Measurements from ENCODE around the gene CDH4.

Gene CDH4

GRCh38 chr20:61835301-61835700 lies 583.2 kb downstream of the CDH4 start:
- in situ Hi-C loops (cut with HindIII; ENCODE audit: low pct_unique_long_range_greater_than_20kb, low sequenced_read_pairs), result no loop called here
- no peak for TF ChIP-seq JUND (IDR thresholded peaks at IDR 0.05; ENCODE audit: low read depth)
- no peak for DNase-seq (ENCODE audit: low read depth in 1 of 2, low spot score in 1 of 2)

DNA sequence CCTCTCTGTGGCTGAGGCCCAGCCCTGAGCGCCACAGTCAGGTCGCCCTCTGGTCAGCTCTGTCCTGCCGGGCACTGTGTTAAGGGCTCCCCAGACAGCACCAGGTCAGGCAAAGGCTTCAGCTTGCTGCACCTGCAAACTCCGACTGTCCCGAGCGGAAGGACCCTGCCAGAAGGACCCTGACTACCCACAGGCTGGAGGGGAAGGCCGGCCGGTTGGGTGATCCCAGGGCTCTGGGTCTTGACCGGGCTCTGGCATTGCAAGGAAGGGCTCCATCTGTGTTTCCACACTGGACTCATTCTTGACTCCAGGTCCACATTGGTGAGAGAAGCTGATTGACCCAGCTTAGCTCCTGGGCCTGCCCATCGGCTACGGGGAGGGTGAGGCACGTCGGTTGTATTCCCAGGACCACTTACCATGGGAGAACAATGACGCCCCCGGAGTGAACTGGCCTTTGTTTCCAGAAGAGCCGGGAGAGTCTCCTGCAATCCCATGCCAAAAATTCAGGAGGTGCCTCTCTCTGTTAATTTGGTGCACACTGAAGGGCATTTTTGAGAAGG lies 583.8 kb downstream of the CDH4 start:
- no peak for DNase-seq (ENCODE audit: low read depth in 1 of 2, low spot score in 1 of 2)
- in situ Hi-C loops (cut with HindIII; ENCODE audit: low pct_unique_long_range_greater_than_20kb, low sequenced_read_pairs), result no loop called here
- TF ChIP-seq JUND (IDR thresholded peaks at IDR 0.05; ENCODE audit: low read depth), result no peak

DNA sequence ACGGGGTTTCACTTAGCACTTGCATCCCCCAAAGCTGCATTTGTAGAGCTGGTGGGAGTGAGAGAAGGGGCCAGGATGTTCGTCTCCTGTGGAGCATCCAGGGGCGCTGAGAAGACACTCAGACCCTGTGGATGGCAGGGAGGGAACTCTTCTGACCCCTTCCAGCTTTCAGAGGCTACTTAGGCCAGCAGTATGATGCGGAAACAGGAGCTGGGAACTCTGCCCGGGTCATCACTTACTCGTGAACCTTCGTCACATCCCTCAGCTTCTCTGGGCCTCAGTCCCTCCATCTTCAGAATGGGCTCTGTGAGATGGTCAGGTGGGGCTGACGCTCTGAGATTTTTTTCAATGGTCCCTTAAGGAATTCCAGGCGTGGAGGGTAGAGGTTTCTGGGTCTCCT lies 585.1 kb downstream of the CDH4 start:
- in situ Hi-C loops (cut with HindIII; ENCODE audit: low pct_unique_long_range_greater_than_20kb, low sequenced_read_pairs), result no loop called here
- no peak for DNase-seq (ENCODE audit: low read depth in 1 of 2, low spot score in 1 of 2)
- no peak for TF ChIP-seq JUND (IDR thresholded peaks at IDR 0.05; ENCODE audit: low read depth)

DNA sequence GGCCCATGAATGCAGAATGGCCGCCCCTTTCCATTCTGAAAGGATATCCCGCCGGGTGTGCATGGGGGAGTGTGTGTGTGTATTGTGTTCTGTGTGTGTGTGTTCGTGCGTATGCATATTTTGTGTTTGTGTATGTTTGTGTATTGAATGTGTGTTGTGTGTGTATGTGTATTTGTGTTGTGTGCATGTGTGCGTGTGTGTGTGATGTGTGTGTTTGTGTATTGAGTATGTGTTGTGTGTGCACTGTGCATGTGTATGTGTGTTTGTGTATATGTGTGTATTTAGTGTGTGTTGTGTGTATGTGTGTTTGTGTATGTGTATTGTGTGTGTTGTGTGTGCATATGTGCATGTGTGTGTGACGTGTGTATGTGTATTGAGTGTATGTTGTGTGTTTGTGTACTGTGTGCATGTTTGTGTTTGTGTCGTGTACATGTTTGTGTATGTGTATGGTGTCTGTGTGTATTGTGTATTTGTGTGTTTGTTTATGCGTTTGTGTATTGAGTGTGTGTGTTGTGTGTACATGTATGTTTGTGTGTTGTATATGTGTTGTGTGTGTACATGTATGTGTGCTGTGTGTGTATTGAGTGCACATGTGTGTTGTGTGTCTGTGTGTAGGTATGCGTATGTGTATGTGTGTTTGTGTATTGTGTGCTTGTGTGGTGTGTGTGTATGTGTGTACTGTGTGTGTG lies 587.3 kb downstream of the CDH4 start:
- DNase-seq (ENCODE audit: low read depth in 1 of 2, low spot score in 1 of 2), result no peak
- in situ Hi-C loops (cut with HindIII; ENCODE audit: low pct_unique_long_range_greater_than_20kb, low sequenced_read_pairs), result no loop called here
- no peak for TF ChIP-seq JUND (IDR thresholded peaks at IDR 0.05; ENCODE audit: low read depth)

DNA sequence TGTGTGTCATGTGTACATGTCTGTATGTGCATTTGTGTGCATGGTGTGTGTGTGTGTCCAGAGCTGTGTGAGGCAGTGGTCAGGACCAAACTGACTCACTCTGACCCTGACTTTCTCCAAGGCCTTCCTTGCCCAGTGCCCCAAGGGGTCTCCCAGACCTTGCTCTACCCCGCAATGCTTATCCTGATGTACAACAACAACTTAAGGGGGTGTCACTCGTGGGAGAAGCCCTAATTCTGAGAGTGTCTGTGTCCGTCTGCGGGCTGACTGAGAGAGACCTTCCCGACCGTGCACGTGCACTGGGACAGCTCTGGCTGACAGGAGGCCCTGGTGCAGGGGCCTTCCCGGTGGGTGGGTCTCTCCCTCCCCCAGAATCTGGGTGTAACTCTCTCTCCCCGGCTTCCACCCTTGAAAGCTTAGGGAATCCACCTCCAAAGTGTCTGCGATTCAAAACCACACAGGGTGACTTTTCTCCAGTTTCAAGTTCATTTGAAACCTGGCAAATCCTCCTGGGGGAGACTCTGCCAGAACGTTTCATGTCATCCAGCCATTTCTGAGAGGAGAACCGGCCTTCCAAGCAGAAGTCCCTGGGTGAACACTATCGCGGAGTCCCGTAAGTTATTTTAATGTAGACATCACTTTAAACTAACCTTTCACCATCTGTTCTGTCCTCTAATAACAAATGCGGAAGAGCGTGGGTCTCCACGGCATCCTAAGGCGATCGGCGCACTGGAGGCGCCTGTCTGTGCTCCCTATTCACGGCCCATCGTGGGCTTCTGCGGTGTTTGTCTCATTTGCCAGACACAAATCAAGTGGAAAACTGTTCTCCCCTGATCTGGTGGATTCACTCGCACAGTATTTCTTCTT lies 588.1 kb downstream of the CDH4 start:
- DNase-seq (ENCODE audit: low read depth in 1 of 2, low spot score in 1 of 2), result no peak
- TF ChIP-seq JUND (IDR thresholded peaks at IDR 0.05; ENCODE audit: low read depth), result no peak
- in situ Hi-C loops (cut with HindIII; ENCODE audit: low pct_unique_long_range_greater_than_20kb, low sequenced_read_pairs), result no loop called here

- no peak for TF ChIP-seq JUND (IDR thresholded peaks at IDR 0.05; ENCODE audit: low read depth)
- no peak for DNase-seq (ENCODE audit: low read depth in 1 of 2, low spot score in 1 of 2)
- in situ Hi-C loops (cut with HindIII; ENCODE audit: low pct_unique_long_range_greater_than_20kb, low sequenced_read_pairs), result no loop called here
Observed at GRCh38 chr20:61840779-61841455, 588.9 kb downstream of the CDH4 start.

GRCh38 chr20:61841551-61841950 lies 589.5 kb downstream of the CDH4 start:
- DNase-seq (ENCODE audit: low read depth in 1 of 2, low spot score in 1 of 2), result no peak
- no peak for TF ChIP-seq JUND (IDR thresholded peaks at IDR 0.05; ENCODE audit: low read depth)
- in situ Hi-C loops (cut with HindIII; ENCODE audit: low pct_unique_long_range_greater_than_20kb, low sequenced_read_pairs), result no loop called here

GRCh38 chr20:61841966-61842365 lies 589.9 kb downstream of the CDH4 start:
- peak in 1 of 2 experiments; percentile 25 for DNase-seq (ENCODE audit: low read depth in 1 of 2, low spot score in 1 of 2)
- in situ Hi-C loops (cut with HindIII; ENCODE audit: low pct_unique_long_range_greater_than_20kb, low sequenced_read_pairs), result no loop called here
- no peak for TF ChIP-seq JUND (IDR thresholded peaks at IDR 0.05; ENCODE audit: low read depth)

- in situ Hi-C loops (cut with HindIII; ENCODE audit: low pct_unique_long_range_greater_than_20kb, low sequenced_read_pairs), result no loop called here
- DNase-seq (ENCODE audit: low read depth in 1 of 2, low spot score in 1 of 2), result no peak
- TF ChIP-seq JUND (IDR thresholded peaks at IDR 0.05; ENCODE audit: low read depth), result no peak
Observed at GRCh38 chr20:61844621-61845020, 592.6 kb downstream of the CDH4 start.

DNA sequence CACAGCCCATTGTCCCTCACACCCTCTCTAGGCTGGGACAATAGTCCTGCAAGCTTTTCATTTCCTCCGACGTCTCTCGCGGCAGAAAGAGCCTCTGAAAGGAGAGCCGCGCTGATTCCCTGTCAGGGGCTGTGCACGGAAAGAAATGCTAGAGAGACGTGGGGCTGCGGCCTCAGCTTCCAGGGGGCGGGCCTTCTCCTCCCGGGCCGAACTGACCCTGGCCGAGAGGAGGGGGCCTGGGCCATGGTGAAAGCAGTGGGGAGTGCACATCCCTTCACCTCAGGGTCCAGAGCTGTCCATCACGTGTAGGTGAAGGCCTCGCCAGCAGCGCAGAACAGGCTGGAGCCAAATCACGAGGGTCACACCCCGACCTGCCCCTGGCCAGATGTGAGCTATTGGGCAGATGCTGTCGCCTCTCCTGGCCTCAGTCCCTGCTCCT lies 593.2 kb downstream of the CDH4 start:
- TF ChIP-seq JUND (IDR thresholded peaks at IDR 0.05; ENCODE audit: low read depth), result no peak
- DNase-seq (ENCODE audit: low read depth in 1 of 2, low spot score in 1 of 2), result no peak
- in situ Hi-C loops (cut with HindIII; ENCODE audit: low pct_unique_long_range_greater_than_20kb, low sequenced_read_pairs), result no loop called here

DNA sequence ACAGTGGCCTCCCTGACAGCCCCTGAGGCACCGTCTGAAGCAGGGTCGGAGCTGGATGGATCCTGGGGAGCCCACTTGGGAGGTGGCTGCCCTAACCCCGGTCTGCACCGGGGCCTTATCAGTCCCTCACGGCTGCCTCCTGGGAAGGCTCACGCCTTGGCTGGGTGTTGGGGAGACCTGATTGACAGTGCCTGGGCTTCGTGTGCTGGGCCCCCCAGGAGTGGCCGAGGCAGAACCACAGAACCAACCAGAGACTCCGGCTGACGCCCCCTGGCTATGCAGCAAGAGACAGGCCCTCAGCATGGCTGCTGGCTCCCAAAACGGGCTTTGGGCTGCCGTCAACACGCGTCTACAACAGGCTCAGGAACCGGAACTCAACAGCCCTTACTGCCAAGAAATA lies 594.0 kb downstream of the CDH4 start:
- in situ Hi-C loops (cut with HindIII; ENCODE audit: low pct_unique_long_range_greater_than_20kb, low sequenced_read_pairs), result no loop called here

GRCh38 chr20:61846741-61847419 lies 594.8 kb downstream of the CDH4 start:
- DNase-seq (ENCODE audit: low read depth in 1 of 2, low spot score in 1 of 2), result no peak
- in situ Hi-C loops (cut with HindIII; ENCODE audit: low pct_unique_long_range_greater_than_20kb, low sequenced_read_pairs), result no loop called here
- no peak for TF ChIP-seq JUND (IDR thresholded peaks at IDR 0.05; ENCODE audit: low read depth)

More for the DNA sequence above, 594.0 kb downstream of the CDH4 start:
- no peak for DNase-seq (ENCODE audit: low read depth in 1 of 2, low spot score in 1 of 2)
- TF ChIP-seq JUND (IDR thresholded peaks at IDR 0.05; ENCODE audit: low read depth), result no peak

Data from T47D (cell line).